Liver (tissue), 9 donors: Measurements from ENCODE around the gene TASOR2. TPM values are rescaled to one million over a fixed set of nuclear protein-coding genes. Genes with fewer than 3 reads are reported as not detected.

Experiments used
- DNase-seq: peaks from one replicate; pipeline ENCODE4 v3.0.0-alpha.2; 2017; ENCODE audit warnings: low spot score
- H3K27ac ChIP-seq, 2 donors: one replicate each; pipeline ENCODE4 v1.7.0; 2013; ENCODE audit warnings: inconsistent platforms in 2 of 2, low read length in 2 of 2, control low read depth in 1 of 2, low read depth in 1 of 2, mild to moderate bottlenecking in 1 of 2
- H3K27me3 ChIP-seq, 4 donors: one replicate each; pipeline versions ENCODE4 v1.6.1 to v1.7.0; 2013; ENCODE audit warnings: low read length in 3 of 4, inconsistent platforms in 1 of 4, mild to moderate bottlenecking in 1 of 4, moderate library complexity in 1 of 4; ENCODE audit not compliant: control insufficient read depth in 4 of 4, insufficient read depth in 4 of 4
- H3K36me3 ChIP-seq, 4 donors: one replicate each; pipeline versions ENCODE4 v1.6.1 to v1.7.0; 2013; ENCODE audit warnings: low read length in 3 of 4, mild to moderate bottlenecking in 3 of 4, low read depth in 1 of 4, moderate library complexity in 1 of 4; ENCODE audit not compliant: control insufficient read depth in 4 of 4, insufficient read depth in 3 of 4
- H3K4me1 ChIP-seq, 4 donors: one replicate each; pipeline versions ENCODE4 v1.6.1 to v1.7.0; 2013; ENCODE audit warnings: low read length in 3 of 4, mild to moderate bottlenecking in 3 of 4, moderate library complexity in 1 of 4; ENCODE audit not compliant: control insufficient read depth in 4 of 4, insufficient read depth in 4 of 4
- H3K4me3 ChIP-seq, 3 donors: one replicate each; pipeline versions ENCODE4 v1.6.1 to v1.7.0; 2013; ENCODE audit warnings: low read length in 3 of 3, control low read depth in 1 of 3, low read depth in 1 of 3, mild to moderate bottlenecking in 1 of 3
- H3K9ac ChIP-seq, 2 donors: one replicate each; pipeline ENCODE4 v1.7.0; 2013; ENCODE audit warnings: low read length in 2 of 2, mild to moderate bottlenecking in 2 of 2, moderate library complexity in 2 of 2, control low read depth in 1 of 2, low read depth in 1 of 2
- H3K9me3 ChIP-seq, 4 donors: one replicate each; pipeline versions ENCODE4 v1.6.1 to v1.7.0; 2013; ENCODE audit warnings: low read length in 3 of 4; ENCODE audit not compliant: control insufficient read depth in 4 of 4
- CTCF ChIP-seq: fragments of 150-350 bp; IDR thresholded peaks from 2 replicates; pipeline ENCODE4 v1.5.1; 2017; ENCODE audit warnings: improper control_type of control experiment, low read depth, low read length; ENCODE audit not compliant: missing input control
- EGR1 ChIP-seq, 2 donors: IDR thresholded peaks; 2 replicates each; pipeline ENCODE4 v1.6.1; 2016 to 2018; ENCODE audit warnings: antibody characterized with exemption in 2 of 2, low read depth in 2 of 2
- FOXA1 ChIP-seq: IDR thresholded peaks from 2 replicates; pipeline ENCODE4 v1.6.1; 2016; ENCODE audit warnings: antibody characterized with exemption
- FOXA2 ChIP-seq: IDR thresholded peaks from 2 replicates; pipeline ENCODE4 v1.6.1; 2016; ENCODE audit warnings: antibody characterized with exemption
- GABPA ChIP-seq, 2 donors: IDR thresholded peaks in 1 of 2; conservative IDR thresholded peaks in 1 of 2; 2 replicates each; pipeline ENCODE4 v1.6.1; 2016; ENCODE audit warnings: antibody characterized with exemption in 2 of 2, mild to moderate bottlenecking in 1 of 2, moderate library complexity in 1 of 2
- HNF4A ChIP-seq, 2 donors: conservative IDR thresholded peaks; 2 replicates each; pipeline ENCODE4 v1.6.1; 2016; ENCODE audit warnings: antibody characterized with exemption in 2 of 2, mild to moderate bottlenecking in 2 of 2
- HNF4G ChIP-seq: IDR thresholded peaks from 2 replicates; pipeline ENCODE4 v1.6.1; 2016; ENCODE audit warnings: antibody characterized with exemption
- JUND ChIP-seq, 2 donors: IDR thresholded peaks; 2 replicates each; pipeline ENCODE4 v1.6.1; 2016; ENCODE audit warnings: antibody characterized with exemption in 2 of 2
- MAX ChIP-seq: IDR thresholded peaks from 2 replicates; pipeline ENCODE4 v1.6.1; 2016; ENCODE audit warnings: antibody characterized with exemption
- NR2F2 ChIP-seq: IDR thresholded peaks from 2 replicates; pipeline ENCODE4 v1.6.1; 2016; ENCODE audit warnings: antibody characterized with exemption
- RAD21 ChIP-seq, 2 donors: IDR thresholded peaks; 2 replicates each; pipeline ENCODE4 v1.6.1; 2016; ENCODE audit warnings: antibody characterized with exemption in 2 of 2, mild to moderate bottlenecking in 2 of 2
- REST ChIP-seq: IDR thresholded peaks from 2 replicates; pipeline ENCODE4 v1.6.1; 2016; ENCODE audit warnings: antibody characterized with exemption, mild to moderate bottlenecking
- SP1 ChIP-seq: IDR thresholded peaks from 2 replicates; pipeline ENCODE4 v1.6.1; 2018; ENCODE audit warnings: antibody characterized with exemption, mild to moderate bottlenecking
- TAF1 ChIP-seq: conservative IDR thresholded peaks from 2 replicates; pipeline ENCODE4 v1.6.1; 2016; ENCODE audit warnings: antibody characterized with exemption, mild to moderate bottlenecking
- YY1 ChIP-seq: IDR thresholded peaks from 2 replicates; pipeline ENCODE4 v1.6.1; 2016; ENCODE audit warnings: antibody characterized with exemption, mild to moderate bottlenecking
- ZBTB33 ChIP-seq: IDR thresholded peaks from 2 replicates; pipeline ENCODE4 v1.6.1; 2016; ENCODE audit warnings: antibody characterized with exemption
- whole genome bisulfite sequencing: extraction: QIAGEN DNeasy Blood & Tissue Kit; methylation state at CpG from one replicate; pipeline ENCODE4 v1.1.7; 2013; 5-methylcytosine and 5-hydroxymethylcytosine counted together
- polyA plus RNA-seq, 2 donors: library from polyadenylated mRNA; stranded (reverse) in 1 of 2; unstranded in 1 of 2; fragments of 200-250 nt in 1 of 2; fragments of >200 nt in 1 of 2; fragmentation: Nextera tagmentation in 1 of 2; extraction: Ambion mirVana in 1 of 2; gene quantifications; one replicate each; pipeline versions ENCODE4 v1.2.1 to v1.2.3, GENCODE V29; 2013 to 2015
- total RNA-seq, 2 donors: library from RNA; depleted of rRNA; stranded (reverse); fragments of >200 nt; gene quantifications; one replicate each; pipeline ENCODE4 v1.2.3, GENCODE V29; 2014
- donor health status: healthy.
- donor health status: healthy.
- donor health status: healthy.
- donor health status: healthy.
- donor health status: healthy.

Gene TASOR2
- total and polyA plus RNA-seq, 4 donors = 7.6 to 40.3 (median 14.2) TPM

GRCh38 chr10:5679606-5680005 lies 5.0 kb upstream of the TASOR2 start:
- no peak overlapping the region for H3K27ac ChIP-seq
- no peaks in the 10 kb centered on the region for H3K27me3 ChIP-seq
- H3K9me3 ChIP-seq = no peaks in the 10 kb centered on the region
- H3K4me1 ChIP-seq = peaks cover 0 to 7% (median 4%) of the 10 kb centered on the region in 4 donors
- TF ChIP-seq ZBTB33 = no peak
- TF ChIP-seq TAF1 = no peak
- no peaks in the 10 kb centered on the region for H3K36me3 ChIP-seq
- no peak overlapping the region for H3K9ac ChIP-seq
- H3K4me3 ChIP-seq = no peak overlapping the region
- 85% methylated on average over 2 of the region's 2 CpGs for whole genome bisulfite sequencing
- DNase-seq = no peak

GRCh38 chr10:5681930-5682329 lies 2.7 kb upstream of the TASOR2 start:
- Histone ChIP-seq H3K4me3 (no peak overlapping the region), H3K36me3 (peaks cover 0 to 1% (median 0%) of the 10 kb centered on the region in 4 donors), H3K27me3 (no peaks in the 10 kb centered on the region), H3K27ac (no peak overlapping the region), H3K9ac (no peak overlapping the region), H3K4me1 (peaks cover 0 to 17% (median 12%) of the 10 kb centered on the region in 4 donors), H3K9me3 (no peaks in the 10 kb centered on the region)
- WGBS = 79% methylated on average over 5 of the region's 5 CpGs
- no peak for TF ChIP-seq GABPA (IDR thresholded peaks at IDR 0.05 in 1 of 2, conservative IDR thresholded peaks at IDR 0.05 in 1 of 2)
- no peak for TF ChIP-seq FOXA2
- TF ChIP-seq CTCF = no peak
- TF ChIP-seq REST = no peak
- TF ChIP-seq HNF4G = no peak
- no peak for TF ChIP-seq MAX
- TF ChIP-seq TAF1 = no peak
- TF ChIP-seq FOXA1 = no peak
- TF ChIP-seq JUND (IDR thresholded peaks at IDR 0.05) = no peak
- no peak for TF ChIP-seq RAD21 (IDR thresholded peaks at IDR 0.05)
- TF ChIP-seq NR2F2 = no peak
- no peak for TF ChIP-seq HNF4A (conservative IDR thresholded peaks at IDR 0.05)
- no peak for TF ChIP-seq EGR1 (IDR thresholded peaks at IDR 0.05; ENCODE audit: low read depth in 2 of 2)
- TF ChIP-seq YY1 = no peak
- TF ChIP-seq SP1 = no peak
- no peak for DNase-seq
